Upper lobe of right lung (tissue), 1 donor: Measurements from ENCODE around the gene ZNF609. TPM values are rescaled to one million over a fixed set of nuclear protein-coding genes. Genes with fewer than 3 reads are reported as not detected.

Experiments
- ATAC-seq: fragments of 200-7000 bp; cut with Tn5 transposase; one replicate; pipeline ENCODE4 v1.9.1; 2020; ENCODE audit warnings: mild to moderate bottlenecking, moderate library complexity
- DNase-seq: peaks from one replicate; pipeline ENCODE4 v3.0.0-alpha.2; 2020
- H3K27ac ChIP-seq: fragments of 200-600 bp; one replicate; pipeline ENCODE4 v1.8.0; 2022
- H3K27me3 ChIP-seq: fragments of 200-600 bp; one replicate; pipeline ENCODE4 v1.8.0; 2022; ENCODE audit warnings: mild to moderate bottlenecking
- H3K36me3 ChIP-seq: fragments of 200-600 bp; one replicate; pipeline ENCODE4 v1.8.0; 2022
- H3K4me1 ChIP-seq: fragments of 200-600 bp; one replicate; pipeline ENCODE4 v1.8.0; 2022
- H3K4me3 ChIP-seq: fragments of 200-600 bp; one replicate; pipeline ENCODE4 v1.8.0; 2022; ENCODE audit warnings: mild to moderate bottlenecking
- H3K9me3 ChIP-seq: fragments of 200-600 bp; one replicate; pipeline ENCODE4 v1.8.0; 2022
- CTCF ChIP-seq: fragments of 200-600 bp; IDR thresholded peaks from one replicate; pipeline ENCODE4 v1.8.0; 2022; ENCODE audit warnings: antibody characterized with exemption
- intact Hi-C: fragments of 100-400 bp; cut with DNase I; formaldehyde crosslinking; loops from one replicate; pipeline ENCODE4 v1.11.0; 2022
- total RNA-seq: library from RNA; stranded (reverse); fragmentation: NEBNext Ultra II Directional; extraction: Animal tissue kit (Norgen Biotek cat#: 25700); gene quantifications from one replicate; pipeline ENCODE4 v1.2.1, GENCODE V29; 2021
- donor health status: DM: no; HTN: yes; CAD: no; lungs with severe emphysema.

Gene ZNF609
- total RNA-seq, 1 donor from 2014 or later = 45.4 TPM

GRCh38 chr15:64611085-64611725 is 150.8 kb downstream of the ZNF609 start:
- ATAC-seq (no peak), DNase-seq (no peak)
- intact Hi-C loops = no loop called here
- Histone ChIP-seq H3K36me3 (no peaks in the 10 kb centered on the region), H3K27me3 (no peaks in the 10 kb centered on the region), H3K4me3 (no peak overlapping the region), H3K9me3 (no peaks in the 10 kb centered on the region), H3K4me1 (peaks cover 14% of the 10 kb centered on the region), H3K27ac (peak overlapping the region; percentile 36)
- no peak for TF ChIP-seq CTCF

GRCh38 chr15:64614519-64614918 is 154.1 kb downstream of the ZNF609 start:
- no peaks in the 10 kb centered on the region for H3K36me3 ChIP-seq
- no peaks in the 10 kb centered on the region for H3K27me3 ChIP-seq
- TF ChIP-seq CTCF = no peak
- H3K9me3 ChIP-seq = no peaks in the 10 kb centered on the region
- no peak overlapping the region for H3K27ac ChIP-seq
- no peak for ATAC-seq
- no peak overlapping the region for H3K4me3 ChIP-seq
- intact Hi-C loops = no loop called here
- H3K4me1 ChIP-seq = peaks cover 14% of the 10 kb centered on the region
- DNase-seq = no peak

- H3K27me3 ChIP-seq = no peaks in the 10 kb centered on the region
- peaks cover under 1% of the 10 kb centered on the region for H3K36me3 ChIP-seq
- no peak for TF ChIP-seq CTCF
- peaks cover 25% of the 10 kb centered on the region for H3K4me1 ChIP-seq
- H3K4me3 ChIP-seq = no peak overlapping the region
- H3K9me3 ChIP-seq = no peaks in the 10 kb centered on the region
- intact Hi-C loops = no loop called here
- ATAC-seq (no peak), DNase-seq (no peak)
- H3K27ac ChIP-seq = no peak overlapping the region
Observed at GRCh38 chr15:64617727-64618126, 157.3 kb downstream of the ZNF609 start.

- Histone ChIP-seq H3K4me3 (no peak overlapping the region), H3K36me3 (peaks cover 5% of the 10 kb centered on the region), H3K27me3 (no peaks in the 10 kb centered on the region), H3K27ac (no peak overlapping the region), H3K4me1 (peaks cover 29% of the 10 kb centered on the region), H3K9me3 (no peaks in the 10 kb centered on the region)
- no peak for TF ChIP-seq CTCF
- ATAC-seq (no peak), DNase-seq (no peak)
- intact Hi-C loops = no loop called here
Observed at GRCh38 chr15:64618138-64618537, 157.8 kb downstream of the ZNF609 start.

- intact Hi-C loops = no loop called here
- H3K9me3 ChIP-seq = no peaks in the 10 kb centered on the region
- H3K4me1 ChIP-seq = peaks cover 32% of the 10 kb centered on the region
- TF ChIP-seq CTCF = no peak
- no peak overlapping the region for H3K4me3 ChIP-seq
- ATAC-seq = no peak
- no peak overlapping the region for H3K27ac ChIP-seq
- peaks cover 9% of the 10 kb centered on the region for H3K36me3 ChIP-seq
- H3K27me3 ChIP-seq = no peaks in the 10 kb centered on the region
- DNase-seq = no peak
Observed at GRCh38 chr15:64618540-64618939, 158.2 kb downstream of the ZNF609 start.
